Activated T-helper 9 cell treated with anti-CD3 and anti-CD28 coated beads, Interleukin-2, amount 50 U/mL, for 16 hours (primary cell): ENCODE results near the gene TMEM220.
A peak's percentile ranks its signal among the peaks of the same experiment; 100 is the strongest.

ENCODE experiments used
- DNase-seq: peaks from one replicate; pipeline ENCODE4 v3.0.0-alpha.2; 2020; ENCODE audit warnings: low read depth

Gene TMEM220

GRCh38 chr17:10729334-10730193 lies at the start of gene TMEM220:
TMEM220 (minus strand) TSS chr17:10730023; CDS start chr17:10729851, 172 bp downstream.
- DNase-seq = peak; percentile 19

- DNase-seq = no peak
Measured at GRCh38 chr17:10779609-10780008, 49.8 kb upstream of the TMEM220 start.

GRCh38 chr17:10777890-10778289 lies 48.1 kb upstream of the TMEM220 start:
- no peak for DNase-seq

GRCh38 chr17:10777131-10777807 lies 47.4 kb upstream of the TMEM220 start:
- no peak for DNase-seq

GRCh38 chr17:10776381-10776780 lies 46.6 kb upstream of the TMEM220 start:
- no peak for DNase-seq

- no peak for DNase-seq
Measured at GRCh38 chr17:10775740-10776356, 46.0 kb upstream of the TMEM220 start.

GRCh38 chr17:10775058-10775457 lies 45.2 kb upstream of the TMEM220 start:
- DNase-seq = no peak

GRCh38 chr17:10773391-10773790 lies 43.6 kb upstream of the TMEM220 start:
- no peak for DNase-seq

GRCh38 chr17:10772425-10773380 lies 42.9 kb upstream of the TMEM220 start:
- no peak for DNase-seq

GRCh38 chr17:10771148-10771547 lies 41.3 kb upstream of the TMEM220 start:
- DNase-seq = no peak

- DNase-seq = no peak
Measured at GRCh38 chr17:10769840-10770239, 40.0 kb upstream of the TMEM220 start.

- DNase-seq = no peak
Measured at GRCh38 chr17:10768750-10769251, 39.0 kb upstream of the TMEM220 start.

- no peak for DNase-seq
Measured at GRCh38 chr17:10767232-10767631, 37.4 kb upstream of the TMEM220 start.

- DNase-seq = no peak
Measured at GRCh38 chr17:10762037-10762436, 32.2 kb upstream of the TMEM220 start.

- DNase-seq = no peak
Measured at GRCh38 chr17:10761281-10761680, 31.5 kb upstream of the TMEM220 start.

GRCh38 chr17:10758062-10758461 lies 28.2 kb upstream of the TMEM220 start:
- no peak for DNase-seq

GRCh38 chr17:10757647-10758046 lies 27.8 kb upstream of the TMEM220 start:
- no peak for DNase-seq

- DNase-seq = no peak
Measured at GRCh38 chr17:10757067-10757466, 27.2 kb upstream of the TMEM220 start.

- DNase-seq = no peak
Measured at GRCh38 chr17:10756619-10757018, 26.8 kb upstream of the TMEM220 start.

- no peak for DNase-seq
Measured at GRCh38 chr17:10756185-10756584, 26.4 kb upstream of the TMEM220 start.

GRCh38 chr17:10755592-10756127 lies 25.8 kb upstream of the TMEM220 start:
- DNase-seq = no peak
